T-helper 9 cell (primary cell): ENCODE data around the gene PROKR2.

Source experiments
- DNase-seq: peaks from one replicate; pipeline ENCODE4 v3.0.0-alpha.2; 2020

Gene PROKR2

GRCh38 chr20:5279661-5280060 lies 37.1 kb downstream of the PROKR2 start:
- DNase-seq: no peak

GRCh38 chr20:5272268-5272667 lies 44.5 kb downstream of the PROKR2 start:
- no peak for DNase-seq

GRCh38 chr20:5270603-5271002 lies 46.2 kb downstream of the PROKR2 start:
- DNase-seq: no peak

GRCh38 chr20:5268449-5268848 lies 48.3 kb downstream of the PROKR2 start:
- no peak for DNase-seq

DNA sequence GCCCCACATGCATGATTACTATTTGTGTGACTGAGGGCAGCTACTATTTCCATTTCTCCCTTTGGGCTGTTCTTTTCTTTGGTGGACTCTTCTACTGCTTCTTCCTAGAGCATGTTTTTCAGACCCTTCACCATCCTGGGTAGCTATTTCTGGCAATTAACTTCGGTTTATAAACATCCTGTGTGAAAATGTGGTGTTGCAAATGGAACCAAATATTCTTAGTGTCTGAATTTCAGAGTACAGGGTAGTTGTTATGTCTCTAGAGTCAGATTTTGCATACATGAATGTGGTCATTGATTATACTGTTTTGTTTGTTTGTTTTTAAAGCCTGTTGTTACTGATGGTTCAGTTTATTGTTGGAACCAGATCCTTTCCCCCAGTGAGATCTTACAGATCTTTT lies 49.7 kb downstream of the PROKR2 start:
- DNase-seq: no peak
